C4-2B (cell line): ENCODE data around the gene ADCYAP1R1.

Experiments used
- H3K27ac ChIP-seq: fragments of 450-650 bp; 2 replicates; pipeline ENCODE4 v1.5.1; 2017
- CTCF ChIP-seq: fragments of 450-650 bp; conservative IDR thresholded peaks from 2 replicates; pipeline ENCODE4 v1.5.1; 2017; ENCODE audit warnings: mild to moderate bottlenecking
- ZFX ChIP-seq: fragments of 450-650 bp; IDR thresholded peaks from 2 replicates; pipeline ENCODE4 v1.6.1; 2017

Gene ADCYAP1R1

GRCh38 chr7:31079126-31079823 is 27.2 kb downstream of the ADCYAP1R1 start:
- H3K27ac ChIP-seq, result no peak overlapping the region
- TF ChIP-seq ZFX (no peak), CTCF (no peak)

GRCh38 chr7:31079824-31080511 is 27.9 kb downstream of the ADCYAP1R1 start:
- no peak for TF ChIP-seq CTCF
- no peak for TF ChIP-seq ZFX
- no peak overlapping the region for H3K27ac ChIP-seq

- TF ChIP-seq CTCF (no peak), ZFX (no peak)
- no peak overlapping the region for H3K27ac ChIP-seq
Measured at GRCh38 chr7:31080763-31081162, 28.7 kb downstream of the ADCYAP1R1 start.

- TF ChIP-seq ZFX (no peak), CTCF (no peak)
- no peak overlapping the region for H3K27ac ChIP-seq
Measured at GRCh38 chr7:31082017-31082416, 29.9 kb downstream of the ADCYAP1R1 start.

GRCh38 chr7:31082447-31082846 is 30.3 kb downstream of the ADCYAP1R1 start:
- no peak for TF ChIP-seq CTCF
- no peak for TF ChIP-seq ZFX
- no peak overlapping the region for H3K27ac ChIP-seq

- no peak for TF ChIP-seq CTCF
- TF ChIP-seq ZFX, result no peak
- no peak overlapping the region for H3K27ac ChIP-seq
Measured at GRCh38 chr7:31083210-31083786, 31.2 kb downstream of the ADCYAP1R1 start.

- no peak for TF ChIP-seq CTCF
- no peak for TF ChIP-seq ZFX
- H3K27ac ChIP-seq, result no peak overlapping the region
Measured at GRCh38 chr7:31084226-31084625, 32.1 kb downstream of the ADCYAP1R1 start.
